Measurements from ENCODE around the gene B3GNT9.

DNA sequence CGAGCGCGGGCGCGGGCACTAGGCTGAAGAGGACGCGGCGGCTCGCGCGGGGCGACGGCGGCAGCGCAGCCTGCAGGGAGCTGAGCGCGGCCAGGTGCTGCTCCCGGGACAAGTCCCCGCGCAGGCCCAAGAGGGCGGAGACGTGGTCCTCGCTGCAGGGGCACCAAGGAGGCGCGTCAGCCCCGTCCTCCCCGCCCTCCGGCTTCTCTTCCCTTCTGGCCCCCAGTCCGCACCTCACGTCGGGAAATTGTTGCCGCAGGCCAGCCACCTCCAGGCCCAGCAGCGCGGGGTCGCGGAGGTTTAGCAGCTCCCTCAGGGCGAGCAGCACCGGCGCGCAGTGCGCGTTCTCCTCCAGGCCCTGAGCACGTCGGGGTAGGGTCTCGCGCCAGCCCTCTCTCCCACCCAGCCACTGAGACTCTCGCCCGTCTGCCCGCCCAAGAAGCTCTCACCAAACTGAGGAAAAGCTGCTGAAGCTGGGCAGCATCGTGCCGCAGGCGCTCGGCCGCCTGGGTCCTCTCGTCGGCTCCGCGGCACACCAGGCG lies 33.7 kb upstream of the B3GNT9 start:
- TF ChIP-seq CTCF (conservative IDR thresholded peaks at IDR 0.05) = no peak
- no peak for TF ChIP-seq EZH2 (IDR thresholded peaks at IDR 0.05; ENCODE audit: low read depth)
